ENCODE data around the gene ATP1A3.

DNA sequence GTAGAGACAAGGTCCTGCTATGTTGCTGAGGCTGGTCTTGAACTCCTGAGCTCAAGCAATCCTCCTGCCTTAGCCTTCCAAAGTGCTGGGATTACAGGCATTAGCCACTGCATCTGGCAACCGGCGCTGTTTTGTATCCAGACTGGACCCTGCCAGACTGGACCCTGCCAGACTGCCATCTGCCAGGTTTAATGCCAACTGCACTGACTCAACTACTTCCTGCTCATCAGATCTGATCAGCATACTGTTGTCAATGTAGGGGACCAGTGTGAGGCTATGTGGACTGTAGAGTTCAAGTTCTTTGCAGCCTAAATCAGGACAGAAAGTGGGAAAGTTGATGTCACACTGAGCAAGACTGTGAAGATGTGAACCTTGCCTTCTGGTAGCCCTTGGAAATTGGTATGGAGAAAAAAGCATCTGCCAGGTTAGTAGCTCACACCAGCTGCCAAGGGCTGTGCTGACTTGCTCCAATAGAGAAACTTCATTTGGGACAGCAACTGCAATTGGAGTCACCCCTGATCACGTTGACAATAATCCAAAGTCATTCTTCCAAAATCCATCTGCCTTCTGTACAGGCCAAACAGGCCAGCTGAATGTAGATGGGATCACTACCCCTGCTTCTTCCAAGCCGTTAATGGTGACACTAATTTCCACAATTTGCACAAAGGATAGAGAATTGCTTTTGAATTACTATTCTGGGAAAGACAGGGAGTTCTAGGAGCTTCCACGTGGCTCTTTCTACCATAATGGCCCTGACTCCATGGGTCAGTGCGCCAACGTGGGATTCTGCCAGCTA is 36.8 kb upstream of the ATP1A3 start:
- TF ChIP-seq, protein P1, sequence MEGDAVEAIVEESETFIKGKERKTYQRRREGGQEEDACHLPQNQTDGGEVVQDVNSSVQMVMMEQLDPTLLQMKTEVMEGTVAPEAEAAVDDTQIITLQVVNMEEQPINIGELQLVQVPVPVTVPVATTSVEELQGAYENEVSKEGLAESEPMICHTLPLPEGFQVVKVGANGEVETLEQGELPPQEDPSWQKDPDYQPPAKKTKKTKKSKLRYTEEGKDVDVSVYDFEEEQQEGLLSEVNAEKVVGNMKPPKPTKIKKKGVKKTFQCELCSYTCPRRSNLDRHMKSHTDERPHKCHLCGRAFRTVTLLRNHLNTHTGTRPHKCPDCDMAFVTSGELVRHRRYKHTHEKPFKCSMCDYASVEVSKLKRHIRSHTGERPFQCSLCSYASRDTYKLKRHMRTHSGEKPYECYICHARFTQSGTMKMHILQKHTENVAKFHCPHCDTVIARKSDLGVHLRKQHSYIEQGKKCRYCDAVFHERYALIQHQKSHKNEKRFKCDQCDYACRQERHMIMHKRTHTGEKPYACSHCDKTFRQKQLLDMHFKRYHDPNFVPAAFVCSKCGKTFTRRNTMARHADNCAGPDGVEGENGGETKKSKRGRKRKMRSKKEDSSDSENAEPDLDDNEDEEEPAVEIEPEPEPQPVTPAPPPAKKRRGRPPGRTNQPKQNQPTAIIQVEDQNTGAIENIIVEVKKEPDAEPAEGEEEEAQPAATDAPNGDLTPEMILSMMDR (IDR thresholded peaks at IDR 0.05) = no peak
- no peak for TF ChIP-seq ZFX (IDR thresholded peaks at IDR 0.05; ENCODE audit: borderline replicate concordance)
